HG03354 (cell line): ENCODE data around the gene LCORL.
A peak's percentile ranks its signal among the peaks of the same experiment; 100 is the strongest.
"Not testable (repeated sequence)": the region's sequence is repeated elsewhere in the genome, so short reads cannot be mapped to it uniquely, and the experiment has no call there.

Source experiments
- ATAC-seq: cut with Tn5 transposase; IDR thresholded peaks from one replicate; pipeline ENCODE4 v1.9.1; 2021; ENCODE audit warnings: mild to moderate bottlenecking; ENCODE audit not compliant: unreplicated experiment, poor library complexity, severe bottlenecking

Gene LCORL

DNA sequence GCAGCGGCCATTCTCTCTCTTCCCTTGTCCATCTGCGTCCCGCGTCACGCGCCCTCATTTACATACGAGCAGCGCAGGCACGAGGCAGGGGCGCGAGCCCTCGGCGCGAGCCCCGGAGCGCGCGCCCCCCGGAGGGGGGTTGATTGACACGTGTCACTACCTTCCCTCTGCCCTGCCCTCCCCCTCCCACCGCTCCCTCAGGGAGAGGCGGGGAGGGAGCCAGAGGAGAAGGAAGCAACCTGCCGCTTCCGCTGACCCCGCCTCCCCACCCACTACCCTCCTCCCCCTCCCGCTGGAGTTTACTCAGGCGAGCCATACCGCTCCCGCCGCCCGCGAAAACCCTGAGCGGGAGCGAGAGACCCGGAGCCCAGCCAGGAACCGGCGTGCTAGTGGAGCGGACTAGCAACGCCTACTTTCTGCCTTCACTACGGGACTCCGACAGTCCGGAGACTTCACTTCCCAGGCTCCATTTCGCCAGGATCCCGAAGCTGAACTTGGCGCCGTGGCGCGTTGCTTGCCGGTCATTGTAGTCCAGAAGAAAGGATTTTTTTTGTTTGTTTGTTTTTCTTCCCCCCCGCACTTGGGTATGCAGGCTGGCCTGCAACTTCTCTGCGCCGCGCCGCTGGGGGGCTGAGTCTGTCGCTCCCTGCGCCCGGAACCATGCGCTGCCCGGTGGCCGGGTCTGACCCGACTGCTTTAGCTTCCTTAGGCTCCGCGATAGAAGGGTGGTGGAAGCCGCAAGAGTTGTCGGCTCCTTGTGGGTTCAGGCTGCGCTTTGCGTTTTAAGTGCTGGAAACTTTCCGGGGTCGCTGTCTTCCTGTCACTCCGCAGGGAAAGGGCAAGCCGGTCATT is at the start of gene LCORL:
Gene LCORL (minus strand): TSS at position 36 of the 852 bp plus-strand sequence. CDS start 4 bp downstream, at position 32.
- peak; percentile 81 for ATAC-seq

GRCh38 chr4:18069810-18070209 is 48.3 kb upstream of the LCORL start:
- no peak for ATAC-seq

DNA sequence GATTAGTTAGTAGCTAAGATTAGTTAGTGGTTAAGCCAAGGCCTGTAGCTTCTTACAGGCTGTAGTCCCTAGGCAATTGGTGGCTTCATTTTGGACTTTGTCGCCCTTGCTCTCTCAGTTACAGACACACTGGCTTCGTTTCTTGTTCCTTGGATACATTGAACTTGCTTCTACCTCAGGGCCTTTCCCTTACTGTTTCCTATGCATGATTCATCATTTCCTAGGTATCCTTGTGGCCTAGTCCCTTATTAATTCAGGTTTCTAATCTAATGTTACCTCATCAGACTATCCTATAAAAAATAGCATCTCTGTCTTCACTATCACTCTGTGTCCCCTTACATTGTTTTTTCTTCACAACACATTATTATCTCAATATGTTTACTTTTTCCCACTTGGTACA is 45.5 kb upstream of the LCORL start:
- ATAC-seq: no peak

DNA sequence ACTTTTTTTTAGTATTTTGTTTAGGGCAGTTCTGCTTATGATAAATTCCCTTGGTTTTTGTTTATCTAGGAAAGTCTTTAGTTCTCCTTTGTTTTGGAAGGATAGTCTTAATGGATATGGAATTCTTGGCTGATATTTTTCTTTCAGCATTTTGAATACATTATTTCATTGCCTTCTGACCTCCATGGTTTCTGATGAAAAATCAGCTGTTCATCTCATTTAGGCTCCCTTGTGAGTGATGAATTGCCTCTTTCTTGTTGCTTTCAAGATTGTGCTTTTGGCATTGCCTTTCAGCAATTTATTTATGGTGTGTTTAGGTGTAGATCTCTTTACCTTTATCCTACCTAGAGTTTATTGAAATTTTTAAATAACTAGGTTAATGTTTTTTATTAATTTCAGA is 41.5 kb upstream of the LCORL start:
- ATAC-seq: no peak

- peak; percentile 77 for ATAC-seq
Observed at GRCh38 chr4:18057821-18058533, 36.4 kb upstream of the LCORL start.

GRCh38 chr4:18056030-18056429 is 34.5 kb upstream of the LCORL start:
- no peak for ATAC-seq

- ATAC-seq: no peak
Observed at GRCh38 chr4:18052158-18052557, 30.6 kb upstream of the LCORL start.

GRCh38 chr4:18051281-18051680 is 29.7 kb upstream of the LCORL start:
- ATAC-seq: no peak

DNA sequence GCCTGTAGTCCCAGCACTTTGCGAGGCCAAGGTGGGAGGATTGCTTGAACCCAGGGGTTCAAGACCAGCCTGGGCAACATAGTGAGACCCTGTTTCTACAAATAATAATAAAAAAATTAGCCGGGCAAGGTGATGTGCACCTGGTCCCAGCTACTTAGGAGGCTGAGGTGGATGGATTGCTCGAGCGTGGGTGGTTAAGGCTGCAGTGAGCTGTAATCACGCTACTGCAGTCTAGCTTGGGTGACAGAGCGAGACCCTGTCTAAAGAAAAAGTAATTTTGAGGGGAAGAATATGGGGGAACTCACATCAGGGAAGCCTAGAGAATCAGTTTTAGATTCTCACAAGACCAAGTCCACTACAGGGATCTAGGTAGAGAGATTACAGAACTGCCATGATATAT is 28.9 kb upstream of the LCORL start:
- no peak for ATAC-seq

DNA sequence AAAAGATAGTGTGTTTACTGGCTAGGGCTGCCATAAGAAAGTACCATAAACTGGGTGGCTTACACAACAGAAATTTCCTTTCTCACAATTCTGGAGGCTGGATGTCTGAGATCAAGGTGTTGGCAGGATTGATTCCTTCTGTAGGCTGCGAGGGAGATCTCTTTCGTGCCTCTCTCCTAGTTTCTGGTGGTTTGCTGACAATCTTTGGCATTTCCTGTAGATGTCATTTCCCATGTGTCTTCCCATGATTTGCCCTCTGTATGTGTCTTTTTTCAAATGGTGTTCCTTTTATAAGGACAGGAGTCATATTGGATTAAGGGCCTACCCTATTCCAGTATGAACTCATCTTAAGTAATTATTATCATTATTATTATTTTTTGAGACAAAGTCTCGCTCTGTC is 27.9 kb upstream of the LCORL start:
- ATAC-seq: no peak

- no peak for ATAC-seq
Observed at GRCh38 chr4:18042754-18043153, 21.2 kb upstream of the LCORL start.

- ATAC-seq: no peak
Observed at GRCh38 chr4:18042012-18042411, 20.5 kb upstream of the LCORL start.

GRCh38 chr4:18041114-18041513 is 19.6 kb upstream of the LCORL start:
- no peak for ATAC-seq

DNA sequence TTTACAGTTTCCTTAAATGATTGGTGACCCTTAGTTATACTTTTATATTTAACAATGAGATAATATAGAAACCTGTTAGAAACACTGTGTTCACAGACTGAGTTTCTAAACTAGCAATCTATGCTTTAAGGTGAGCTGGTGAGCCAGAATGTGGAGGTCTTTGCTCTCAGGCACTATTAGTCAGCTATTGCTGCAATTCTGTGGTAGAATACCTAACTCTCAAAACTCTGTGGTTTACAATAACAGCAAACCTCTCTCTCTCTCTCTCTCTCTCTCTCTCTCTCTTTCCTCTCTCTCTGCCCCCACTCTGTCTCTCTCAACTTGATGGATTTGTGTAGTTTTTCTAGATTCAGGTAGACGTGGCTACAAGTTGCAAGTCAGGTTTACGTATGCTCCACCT is 17.6 kb upstream of the LCORL start:
- ATAC-seq: peak; percentile 89

GRCh38 chr4:18036369-18036768 is 14.8 kb upstream of the LCORL start:
- not testable (repeated sequence) for ATAC-seq

GRCh38 chr4:18034099-18034498 is 12.5 kb upstream of the LCORL start:
- no peak for ATAC-seq

DNA sequence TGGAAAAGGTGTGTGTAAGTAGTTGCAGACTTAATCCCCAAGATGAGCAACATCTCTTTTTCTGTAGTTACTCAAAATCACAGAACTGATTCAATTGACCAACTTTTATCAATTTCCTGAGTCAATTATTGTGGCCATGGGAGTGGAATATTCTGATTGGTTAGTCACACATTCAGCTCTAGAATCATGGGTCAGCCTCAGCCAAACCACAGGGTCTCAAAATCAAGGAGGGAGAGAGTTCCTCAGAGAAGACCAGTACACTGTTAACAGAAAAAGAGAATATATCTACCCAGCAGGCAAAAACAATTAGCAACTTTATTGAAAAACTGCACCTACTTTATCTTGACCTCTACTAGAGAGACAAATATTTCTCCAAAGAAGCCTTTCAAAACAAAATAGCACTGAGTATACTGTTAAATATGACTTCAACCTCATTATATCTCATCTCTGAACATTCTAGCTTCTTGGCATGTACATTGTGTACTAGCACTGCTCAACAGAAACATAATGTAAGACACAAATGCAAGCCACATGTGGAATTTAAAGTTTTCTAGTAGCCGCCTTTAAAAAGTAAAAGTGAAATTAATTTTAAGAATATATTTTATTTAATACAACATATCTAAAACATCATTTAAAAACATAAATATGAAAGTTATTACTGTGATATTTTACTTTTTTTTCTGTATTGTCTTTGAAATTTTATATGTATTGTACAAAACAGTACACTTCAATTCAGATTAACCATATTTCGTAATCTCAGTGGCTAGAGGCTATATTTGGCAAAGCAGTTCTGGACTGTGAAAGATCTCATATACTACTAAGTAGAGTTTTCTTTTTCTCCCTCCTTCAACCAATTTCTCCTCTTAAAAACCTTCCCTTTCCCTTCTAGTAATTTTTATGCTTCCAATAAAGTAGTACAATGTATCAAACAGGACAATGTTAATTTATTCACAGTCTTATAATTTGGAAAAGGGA is 11.8 kb upstream of the LCORL start:
- ATAC-seq: no peak

GRCh38 chr4:18025288-18025687 is 3.7 kb upstream of the LCORL start:
- ATAC-seq: no peak

- ATAC-seq: no peak
Observed at GRCh38 chr4:18022572-18023050, 1.1 kb upstream of the LCORL start.

DNA sequence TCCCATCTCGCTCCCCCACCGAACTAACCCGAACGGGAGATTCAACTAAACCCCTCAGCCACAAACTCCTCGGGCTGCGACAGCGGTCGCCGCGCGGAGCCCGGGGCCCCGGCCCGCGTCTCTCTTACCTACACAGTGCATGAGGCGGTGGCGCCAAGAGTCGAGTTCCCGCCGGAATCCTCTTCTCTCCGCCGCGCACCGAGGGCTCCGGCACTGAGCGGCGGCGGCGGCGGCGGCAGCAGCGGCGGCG is 160 bp downstream of the LCORL start:
- ATAC-seq: peak; percentile 12
